Lower lobe of right lung (tissue), 2 donors: ENCODE data around the gene FBXL4. TPM values are rescaled to one million over a fixed set of nuclear protein-coding genes. Genes with fewer than 3 reads are reported as not detected.

Experiments
- ATAC-seq, 2 donors: fragments of 200-7000 bp; cut with Tn5 transposase; one replicate each; pipeline ENCODE4 v1.9.1; 2020 to 2022; ENCODE audit warnings: mild to moderate bottlenecking in 2 of 2, moderate library complexity in 2 of 2
- DNase-seq: peaks from one replicate; pipeline ENCODE4 v3.0.0-alpha.2; 2020
- H3K27ac ChIP-seq: fragments of 200-600 bp; one replicate; pipeline ENCODE4 v1.8.0; 2022
- H3K27me3 ChIP-seq: fragments of 200-600 bp; one replicate; pipeline ENCODE4 v1.8.0; 2022; ENCODE audit warnings: low read depth
- H3K36me3 ChIP-seq: fragments of 200-600 bp; one replicate; pipeline ENCODE4 v1.8.0; 2022; ENCODE audit warnings: mild to moderate bottlenecking
- H3K4me1 ChIP-seq: fragments of 200-600 bp; one replicate; pipeline ENCODE4 v1.8.0; 2022
- H3K4me3 ChIP-seq: fragments of 200-600 bp; one replicate; pipeline ENCODE4 v1.8.0; 2022; ENCODE audit warnings: mild to moderate bottlenecking
- H3K9me3 ChIP-seq: fragments of 200-600 bp; one replicate; pipeline ENCODE4 v1.8.0; 2022
- CTCF ChIP-seq: fragments of 200-600 bp; IDR thresholded peaks from one replicate; pipeline ENCODE4 v1.8.0; 2022; ENCODE audit warnings: antibody characterized with exemption, mild to moderate bottlenecking
- intact Hi-C: fragments of 100-400 bp; cut with DNase I; formaldehyde crosslinking; loops from one replicate; pipeline ENCODE4 v1.11.0; 2022
- total RNA-seq: library from RNA; stranded (reverse); fragmentation: NEBNext Ultra II Directional; extraction: Animal tissue kit (Norgen Biotek cat#: 25700); gene quantifications from one replicate; pipeline ENCODE4 v1.2.1, GENCODE V29; 2021
- donor health status: DM: no; HTN: yes; CAD: no; lungs with severe emphysema.

The FBXL4 gene
- total RNA-seq, 1 donor from 2014 or later, result 21.1 TPM

GRCh38 chr6:98984121-98984520 is 36.4 kb upstream of the FBXL4 start:
- Histone ChIP-seq H3K36me3 (no peaks in the 10 kb centered on the region), H3K4me3 (no peak overlapping the region), H3K9me3 (no peaks in the 10 kb centered on the region), H3K27ac (no peak overlapping the region), H3K27me3 (no peaks in the 10 kb centered on the region), H3K4me1 (no peaks in the 10 kb centered on the region)
- ATAC-seq, result no peak
- no peak for DNase-seq
- TF ChIP-seq CTCF, result no peak
- intact Hi-C loops, result no loop called here

DNA sequence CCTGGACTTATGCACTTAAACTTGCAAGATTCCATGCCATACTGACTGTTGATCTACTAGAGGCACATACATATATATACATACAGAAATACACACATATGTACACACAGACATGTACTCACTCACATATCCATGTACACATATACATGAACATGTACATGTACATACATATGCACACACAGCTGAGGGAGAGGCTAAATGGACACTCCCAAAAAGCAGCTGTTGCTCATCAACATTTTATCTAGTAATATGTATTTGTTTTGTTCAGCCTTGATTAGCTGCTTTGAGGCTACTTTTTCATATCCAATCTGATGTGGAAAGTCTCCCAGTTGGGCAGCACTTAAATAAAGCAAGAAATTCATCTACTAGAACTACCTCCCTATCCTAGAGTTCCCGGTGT is 33.7 kb upstream of the FBXL4 start:
- no peaks in the 10 kb centered on the region for H3K27me3 ChIP-seq
- no peaks in the 10 kb centered on the region for H3K36me3 ChIP-seq
- no peak overlapping the region for H3K27ac ChIP-seq
- no peak for TF ChIP-seq CTCF
- no peaks in the 10 kb centered on the region for H3K9me3 ChIP-seq
- DNase-seq, result no peak
- ATAC-seq, result no peak
- H3K4me1 ChIP-seq, result no peaks in the 10 kb centered on the region
- intact Hi-C loops, result no loop called here
- H3K4me3 ChIP-seq, result no peak overlapping the region

GRCh38 chr6:98980819-98981218 is 33.1 kb upstream of the FBXL4 start:
- H3K36me3 ChIP-seq, result no peaks in the 10 kb centered on the region
- H3K9me3 ChIP-seq, result no peaks in the 10 kb centered on the region
- H3K4me3 ChIP-seq, result no peak overlapping the region
- no peaks in the 10 kb centered on the region for H3K4me1 ChIP-seq
- ATAC-seq (no peak), DNase-seq (no peak)
- no peaks in the 10 kb centered on the region for H3K27me3 ChIP-seq
- intact Hi-C loops, result no loop called here
- no peak overlapping the region for H3K27ac ChIP-seq
- no peak for TF ChIP-seq CTCF

DNA sequence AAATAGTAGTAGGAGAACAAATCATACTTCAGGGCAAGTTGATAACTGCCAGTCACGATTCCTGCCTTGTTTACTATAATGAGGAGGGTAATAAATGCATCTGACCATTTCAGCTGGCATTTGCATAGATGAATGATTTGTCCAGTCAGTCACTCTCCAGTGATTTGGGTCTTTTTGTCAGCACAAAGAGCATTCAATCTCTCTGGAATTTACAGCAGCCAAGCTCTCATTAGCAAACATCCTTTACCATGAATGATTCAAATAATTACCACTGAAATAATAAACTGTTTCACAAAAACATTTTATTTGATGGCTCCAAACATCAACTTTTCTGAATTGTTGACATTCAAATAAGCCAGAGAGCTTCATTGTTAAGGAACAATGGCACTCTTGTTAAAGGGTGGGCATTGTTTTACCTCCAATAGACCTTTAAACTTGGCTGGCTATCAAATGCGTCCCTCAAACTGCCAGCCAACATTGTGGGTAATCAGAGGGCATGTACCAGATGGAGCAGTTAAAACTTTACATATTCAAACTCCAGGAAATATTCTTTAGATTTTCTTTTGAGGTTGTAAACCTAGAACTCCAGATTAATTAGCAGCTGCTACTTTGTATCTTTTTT is 30.0 kb upstream of the FBXL4 start:
- intact Hi-C loops, result no loop called here
- H3K27me3 ChIP-seq, result no peaks in the 10 kb centered on the region

GRCh38 chr6:98976674-98977385 is 29.1 kb upstream of the FBXL4 start:
- Histone ChIP-seq H3K4me1 (no peaks in the 10 kb centered on the region), H3K9me3 (no peaks in the 10 kb centered on the region), H3K27me3 (no peaks in the 10 kb centered on the region), H3K36me3 (no peaks in the 10 kb centered on the region), H3K4me3 (no peak overlapping the region), H3K27ac (no peak overlapping the region)
- DNase-seq, result no peak
- ATAC-seq, result no peak
- no peak for TF ChIP-seq CTCF
- intact Hi-C loops, result no loop called here

More for the DNA sequence above, 30.0 kb upstream of the FBXL4 start:
- DNase-seq (no peak), ATAC-seq (no peak)
- TF ChIP-seq CTCF, result no peak
- Histone ChIP-seq H3K9me3 (no peaks in the 10 kb centered on the region), H3K36me3 (no peaks in the 10 kb centered on the region), H3K27ac (no peak overlapping the region), H3K4me1 (no peaks in the 10 kb centered on the region), H3K4me3 (no peak overlapping the region)
